HepG2 (cell line): ENCODE measurements around the gene MLST8. TPM values are rescaled to one million over a fixed set of nuclear protein-coding genes. Genes with fewer than 3 reads are reported as not detected.

Source experiments
- BCLAF1 ChIP-seq: fragments of 450-650 bp; IDR thresholded peaks from 2 replicates; pipeline ENCODE4 v1.6.1; 2017; ENCODE audit warnings: mild to moderate bottlenecking
- BRD4 ChIP-seq: sonication (generic); formaldehyde crosslinking; IDR thresholded peaks from 2 replicates; pipeline ENCODE4 v1.4.0; 2020; ENCODE audit warnings: missing genetic modification reagents
- CCDC6 ChIP-seq: sonication (generic); formaldehyde crosslinking; IDR thresholded peaks from 2 replicates; pipeline ENCODE4 v1.8.1; 2022; ENCODE audit warnings: mild to moderate bottlenecking, missing genetic modification reagents, moderate library complexity
- CTCF ChIP-seq: sonication (generic); formaldehyde crosslinking; IDR thresholded peaks from 2 replicates; pipeline ENCODE4 v1.5.0; 2020; ENCODE audit warnings: mild to moderate bottlenecking, missing genetic modification reagents, moderate library complexity
- GTF3A ChIP-seq: sonication (generic); formaldehyde crosslinking; conservative IDR thresholded peaks from 2 replicates; pipeline ENCODE4 v1.4.0; 2020; ENCODE audit warnings: mild to moderate bottlenecking, missing genetic modification reagents
- HIC2 ChIP-seq: sonication (generic); formaldehyde crosslinking; IDR thresholded peaks from 2 replicates; pipeline ENCODE4 v1.9.0; 2022; ENCODE audit warnings: low read depth, missing genetic modification reagents
- JARID2 ChIP-seq: sonication (generic); formaldehyde crosslinking; IDR thresholded peaks from 2 replicates; pipeline ENCODE4 v1.8.1; 2023; ENCODE audit warnings: missing genetic modification reagents, inconsistent platforms; ENCODE audit not compliant: insufficient replicate concordance
- NFIB ChIP-seq: sonication (generic); formaldehyde crosslinking; IDR thresholded peaks from 2 replicates; pipeline ENCODE4 v1.9.0; 2021; ENCODE audit warnings: missing genetic modification reagents, mild to moderate bottlenecking, borderline replicate concordance
- POGK ChIP-seq: sonication (generic); formaldehyde crosslinking; conservative IDR thresholded peaks from 2 replicates; pipeline ENCODE4 v1.8.0; 2022; ENCODE audit warnings: mild to moderate bottlenecking, moderate library complexity, missing genetic modification reagents
- RNF2 ChIP-seq: fragments of 450-650 bp; conservative IDR thresholded peaks from 2 replicates; pipeline ENCODE4 v1.6.1; 2016; ENCODE audit warnings: low read depth
- TBL1XR1 ChIP-seq: fragments of 150-350 bp; IDR thresholded peaks from 2 replicates; pipeline ENCODE4 v1.6.1; 2014; ENCODE audit warnings: borderline replicate concordance, low read length; ENCODE audit not compliant: partially characterized antibody
- TP53 ChIP-seq: sonication (generic); formaldehyde crosslinking; conservative IDR thresholded peaks from 2 replicates; pipeline ENCODE4 v1.4.0; 2020; ENCODE audit warnings: missing genetic modification reagents
- ZNF3 ChIP-seq: IDR thresholded peaks from 2 replicates; pipeline ENCODE4 v1.7.0; 2017; ENCODE audit warnings: inconsistent platforms
- ZNF34 ChIP-seq: sonication (generic); formaldehyde crosslinking; IDR thresholded peaks from 2 replicates; pipeline ENCODE4 v1.4.0; 2020; ENCODE audit warnings: mild to moderate bottlenecking, missing genetic modification reagents, borderline replicate concordance
- ZNF556 ChIP-seq: sonication (generic); formaldehyde crosslinking; IDR thresholded peaks from 2 replicates; pipeline ENCODE4 v1.4.0; 2020; ENCODE audit warnings: mild to moderate bottlenecking, missing genetic modification reagents, borderline replicate concordance
- ZNF574 ChIP-seq: sonication (generic); formaldehyde crosslinking; IDR thresholded peaks from 2 replicates; pipeline ENCODE4 v1.4.0; 2020; ENCODE audit warnings: missing genetic modification reagents
- ZNF7 ChIP-seq: IDR thresholded peaks from 2 replicates; pipeline ENCODE4 v1.6.1; 2016; ENCODE audit warnings: missing biosample characterization, missing genetic modification reagents
- polyA plus RNA-seq, 8 experiments: library from polyadenylated mRNA; depleted of rRNA in 3 of 8; stranded (reverse) in 7 of 8; unstranded in 1 of 8; fragments of >200 nt; fragmentation: Illumina TruSeq in 4 of 8; extraction: Trizol in 4 of 8; gene quantifications; 2 replicates each; pipeline versions ENCODE4 v1.2.1 to v1.2.3, GENCODE V29; 2011 to 2016; ENCODE audit warnings: low read depth in 4 of 8, missing spikeins in 1 of 8, mixed read lengths in 1 of 8; ENCODE audit not compliant: insufficient read depth in 1 of 8
- total RNA-seq, 5 experiments: library from RNA; depleted of rRNA; stranded (reverse); fragments of >200 nt; fragmentation: Illumina TruSeq; extraction: Trizol; gene quantifications; 2 replicates each; pipeline ENCODE4 v1.2.3, GENCODE V29; 2016; ENCODE audit warnings: low read depth in 1 of 5

MLST8 gene
- total and polyA plus RNA-seq, 2 of the 13 experiments (the other 11 are each of a cell fraction or from before 2014, with no cell fraction given) = 30.8 to 72.7 TPM

GRCh38 chr16:2205104-2205966 is at the start of gene MLST8 (continued):
- TF ChIP-seq HIC2 (CRISPR knock-in tag) (no peak), CTCF (CRISPR knock-in tag) (peak; percentile 38; the same call in 1 of the 2 replicates), POGK (CRISPR knock-in tag) (no peak; the same call in 1 of the 2 replicates), GTF3A (CRISPR knock-in tag) (no peak), CCDC6 (CRISPR knock-in tag) (peak; percentile 86), RNF2 (no peak), TBL1XR1 (peak; percentile 56), ZNF34 (CRISPR knock-in tag) (peak; percentile 84; the same call in 1 of the 2 replicates), ZNF3 (CRISPR knock-in tag) (no peak), BRD4 (0 out of 2 replicates have a peak, but pooled peaks have one; percentile 28), JARID2 (CRISPR knock-in tag) (peak; percentile 71), TP53 (CRISPR knock-in tag) (no peak), NFIB (CRISPR knock-in tag) (no peak), BCLAF1 (no peak), ZNF574 (CRISPR knock-in tag) (peak; percentile 74; the same call in 1 of the 2 replicates), ZNF556 (no peak; the same call in 1 of the 2 replicates), ZNF7 (CRISPR knock-in tag) (no peak)
